HepG2 (cell line): ENCODE data around the gene PRRT1B. TPM values are rescaled to one million over a fixed set of nuclear protein-coding genes. Genes with fewer than 3 reads are reported as not detected.

Experiments
- BCLAF1 ChIP-seq: fragments of 450-650 bp; IDR thresholded peaks from 2 replicates; pipeline ENCODE4 v1.6.1; 2017; ENCODE audit warnings: mild to moderate bottlenecking
- FOXA3 ChIP-seq: IDR thresholded peaks from 2 replicates; pipeline ENCODE4 v1.6.1; 2016; ENCODE audit warnings: missing genetic modification reagents, missing compliant biosample characterization
- NR2C2 ChIP-seq: sonication (generic); formaldehyde crosslinking; IDR thresholded peaks from 2 replicates; pipeline ENCODE4 v1.4.0; 2020; ENCODE audit warnings: missing genetic modification reagents, mild to moderate bottlenecking, moderate library complexity, borderline replicate concordance
- NR2F1 ChIP-seq, 2 experiments: fragments of 450-650 bp in 1 of 2; formaldehyde crosslinking in 1 of 2; IDR thresholded peaks; 2 replicates each; pipeline versions ENCODE4 v1.5.0 to v1.6.1; 2016 to 2020; ENCODE audit warnings: mild to moderate bottlenecking in 1 of 2, missing compliant biosample characterization in 1 of 2, missing genetic modification reagents in 1 of 2, moderate library complexity in 1 of 2
- POLR2A ChIP-seq, 2 experiments: IDR thresholded peaks; 2 replicates each; pipeline ENCODE4 v1.6.1; 2011; ENCODE audit warnings: low read depth in 2 of 2, low read length in 2 of 2, mild to moderate bottlenecking in 1 of 2, moderate library complexity in 1 of 2; ENCODE audit not compliant: insufficient read depth in 1 of 2
- POLR2AphosphoS5 ChIP-seq: IDR thresholded peaks from 2 replicates; pipeline ENCODE4 v1.6.1; 2012; ENCODE audit warnings: low read depth, low read length
- PRDM4 ChIP-seq: sonication (generic); formaldehyde crosslinking; IDR thresholded peaks from 2 replicates; pipeline ENCODE4 v1.9.0; 2021; ENCODE audit warnings: missing genetic modification reagents, borderline replicate concordance
- SNAPC5 ChIP-seq: sonication (generic); formaldehyde crosslinking; IDR thresholded peaks from 2 replicates; pipeline ENCODE4 v1.8.1; 2023; ENCODE audit warnings: mild to moderate bottlenecking, missing genetic modification reagents, borderline replicate concordance
- SOX6 ChIP-seq, 2 experiments: fragments of 450-650 bp in 1 of 2; sonication (generic) in 1 of 2; formaldehyde crosslinking in 1 of 2; IDR thresholded peaks; 2 replicates each; pipeline versions ENCODE4 v1.4.0 to v1.6.1; 2017 to 2020; ENCODE audit warnings: antibody characterized with exemption in 1 of 2, mild to moderate bottlenecking in 1 of 2, missing genetic modification reagents in 1 of 2
- SPEN ChIP-seq: sonication (generic); formaldehyde crosslinking; IDR thresholded peaks from 2 replicates; pipeline ENCODE4 v1.5.1; 2020; ENCODE audit warnings: low read depth, mild to moderate bottlenecking, missing genetic modification reagents
- TBP ChIP-seq: sonication (generic); formaldehyde crosslinking; IDR thresholded peaks from 2 replicates; pipeline ENCODE4 v1.5.0; 2020; ENCODE audit warnings: missing genetic modification reagents
- TBX2 ChIP-seq: sonication (generic); formaldehyde crosslinking; IDR thresholded peaks from 2 replicates; pipeline ENCODE4 v1.5.0; 2020; ENCODE audit warnings: missing genetic modification reagents, mild to moderate bottlenecking, borderline replicate concordance
- ZBTB2 ChIP-seq: sonication (generic); formaldehyde crosslinking; IDR thresholded peaks from 2 replicates; pipeline ENCODE4 v1.8.0; 2022; ENCODE audit warnings: low read depth, missing genetic modification reagents
- ZNF160 ChIP-seq: sonication (generic); formaldehyde crosslinking; IDR thresholded peaks from 2 replicates; pipeline ENCODE4 v1.8.0; 2022; ENCODE audit warnings: mild to moderate bottlenecking, inconsistent platforms, missing genetic modification reagents
- ZSCAN20 ChIP-seq: sonication (generic); formaldehyde crosslinking; IDR thresholded peaks from 2 replicates; pipeline ENCODE4 v1.4.0; 2020; ENCODE audit warnings: missing genetic modification reagents, mild to moderate bottlenecking, borderline replicate concordance
- ZSCAN30 ChIP-seq: sonication (generic); formaldehyde crosslinking; IDR thresholded peaks from 2 replicates; pipeline ENCODE4 v1.5.0; 2020; ENCODE audit warnings: mild to moderate bottlenecking, missing genetic modification reagents
- polyA plus RNA-seq, 8 experiments: library from polyadenylated mRNA; depleted of rRNA in 3 of 8; stranded (reverse) in 7 of 8; unstranded in 1 of 8; fragments of >200 nt; fragmentation: Illumina TruSeq in 4 of 8; extraction: Trizol in 4 of 8; gene quantifications; 2 replicates each; pipeline versions ENCODE4 v1.2.1 to v1.2.3, GENCODE V29; 2011 to 2016; ENCODE audit warnings: low read depth in 4 of 8, missing spikeins in 1 of 8, mixed read lengths in 1 of 8; ENCODE audit not compliant: insufficient read depth in 1 of 8
- total RNA-seq, 5 experiments: library from RNA; depleted of rRNA; stranded (reverse); fragments of >200 nt; fragmentation: Illumina TruSeq; extraction: Trizol; gene quantifications; 2 replicates each; pipeline ENCODE4 v1.2.3, GENCODE V29; 2016; ENCODE audit warnings: low read depth in 1 of 5
- TF ChIP-seq, protein P1 (sequence below): IDR thresholded peaks from 2 replicates; pipeline ENCODE4 v1.6.1; 2016; ENCODE audit warnings: mild to moderate bottlenecking
- TF ChIP-seq, protein P2 (sequence below): sonication (generic); formaldehyde crosslinking; IDR thresholded peaks from 2 replicates; pipeline ENCODE4 v1.4.0; 2020; ENCODE audit warnings: mild to moderate bottlenecking, missing genetic modification reagents

Gene PRRT1B
- total and polyA plus RNA-seq, 2 of the 13 experiments (the other 11 are each of a cell fraction or from before 2014, with no cell fraction given) = not detected

GRCh38 chr9:131530920-131531832, 14.1 kb upstream of the PRRT1B start, which contains the start of gene UCK1 (continued):
- TF ChIP-seq PRDM4 (CRISPR knock-in tag) = no peak
- TF ChIP-seq BCLAF1 = no peak
- TF ChIP-seq ZNF160 (CRISPR knock-in tag) = no peak
- TF ChIP-seq NR2F1 (CRISPR knock-in tag; IDR thresholded peaks at IDR 0.05) = no peak
- no peak for TF ChIP-seq ZSCAN30 (CRISPR knock-in tag)
- TF ChIP-seq SNAPC5 (CRISPR knock-in tag) = no peak
- TF ChIP-seq, protein P1, sequence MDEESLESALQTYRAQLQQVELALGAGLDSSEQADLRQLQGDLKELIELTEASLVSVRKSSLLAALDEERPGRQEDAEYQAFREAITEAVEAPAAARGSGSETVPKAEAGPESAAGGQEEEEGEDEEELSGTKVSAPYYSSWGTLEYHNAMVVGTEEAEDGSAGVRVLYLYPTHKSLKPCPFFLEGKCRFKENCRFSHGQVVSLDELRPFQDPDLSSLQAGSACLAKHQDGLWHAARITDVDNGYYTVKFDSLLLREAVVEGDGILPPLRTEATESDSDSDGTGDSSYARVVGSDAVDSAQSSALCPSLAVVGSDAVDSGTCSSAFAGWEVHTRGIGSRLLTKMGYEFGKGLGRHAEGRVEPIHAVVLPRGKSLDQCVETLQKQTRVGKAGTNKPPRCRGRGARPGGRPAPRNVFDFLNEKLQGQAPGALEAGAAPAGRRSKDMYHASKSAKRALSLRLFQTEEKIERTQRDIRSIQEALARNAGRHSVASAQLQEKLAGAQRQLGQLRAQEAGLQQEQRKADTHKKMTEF (CRISPR knock-in tag) = peak; percentile 23; the same call in 1 of the 2 replicates
- 0 out of 2 replicates have a peak, but pooled peaks have one; percentile 33 for TF ChIP-seq ZSCAN20 (CRISPR knock-in tag)
- TF ChIP-seq SOX6 (IDR thresholded peaks at IDR 0.05) = no peak
- no peak for TF ChIP-seq SOX6 (CRISPR knock-in tag; IDR thresholded peaks at IDR 0.05)
- no peak for TF ChIP-seq ZBTB2
- TF ChIP-seq POLR2AphosphoS5 = peak; percentile 49; the same call in 1 of the 2 replicates
- TF ChIP-seq, protein P2, sequence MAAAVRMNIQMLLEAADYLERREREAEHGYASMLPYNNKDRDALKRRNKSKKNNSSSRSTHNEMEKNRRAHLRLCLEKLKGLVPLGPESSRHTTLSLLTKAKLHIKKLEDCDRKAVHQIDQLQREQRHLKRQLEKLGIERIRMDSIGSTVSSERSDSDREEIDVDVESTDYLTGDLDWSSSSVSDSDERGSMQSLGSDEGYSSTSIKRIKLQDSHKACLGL (CRISPR knock-in tag) = 0 out of 2 replicates have a peak, but pooled peaks have one; percentile 34
- no peak for TF ChIP-seq TBP (CRISPR knock-in tag)
- TF ChIP-seq FOXA3 (CRISPR knock-in tag) = 0 out of 2 replicates have a peak, but pooled peaks have one; percentile 13
- peak; percentile 39; the same call in 1 of the 2 replicates for TF ChIP-seq TBX2
- TF ChIP-seq POLR2A (IDR thresholded peaks at IDR 0.05; ENCODE audit: insufficient read depth in 1 of 2, low read depth in 2 of 2, low read length in 2 of 2) = peak; percentile 29 to 57; a peak in 1 of 4 replicates
- TF ChIP-seq SPEN (CRISPR knock-in tag) = peak; percentile 62; the same call in 1 of the 2 replicates
- TF ChIP-seq NR2C2 (CRISPR knock-in tag) = peak; percentile 99
